ENCODE measurements around the gene ZFTA. TPM values are rescaled to one million over a fixed set of nuclear protein-coding genes. Genes with fewer than 3 reads are reported as not detected.

ZFTA gene
- total RNA-seq, 1 donor from 2014 or later: 25.4 TPM

DNA sequence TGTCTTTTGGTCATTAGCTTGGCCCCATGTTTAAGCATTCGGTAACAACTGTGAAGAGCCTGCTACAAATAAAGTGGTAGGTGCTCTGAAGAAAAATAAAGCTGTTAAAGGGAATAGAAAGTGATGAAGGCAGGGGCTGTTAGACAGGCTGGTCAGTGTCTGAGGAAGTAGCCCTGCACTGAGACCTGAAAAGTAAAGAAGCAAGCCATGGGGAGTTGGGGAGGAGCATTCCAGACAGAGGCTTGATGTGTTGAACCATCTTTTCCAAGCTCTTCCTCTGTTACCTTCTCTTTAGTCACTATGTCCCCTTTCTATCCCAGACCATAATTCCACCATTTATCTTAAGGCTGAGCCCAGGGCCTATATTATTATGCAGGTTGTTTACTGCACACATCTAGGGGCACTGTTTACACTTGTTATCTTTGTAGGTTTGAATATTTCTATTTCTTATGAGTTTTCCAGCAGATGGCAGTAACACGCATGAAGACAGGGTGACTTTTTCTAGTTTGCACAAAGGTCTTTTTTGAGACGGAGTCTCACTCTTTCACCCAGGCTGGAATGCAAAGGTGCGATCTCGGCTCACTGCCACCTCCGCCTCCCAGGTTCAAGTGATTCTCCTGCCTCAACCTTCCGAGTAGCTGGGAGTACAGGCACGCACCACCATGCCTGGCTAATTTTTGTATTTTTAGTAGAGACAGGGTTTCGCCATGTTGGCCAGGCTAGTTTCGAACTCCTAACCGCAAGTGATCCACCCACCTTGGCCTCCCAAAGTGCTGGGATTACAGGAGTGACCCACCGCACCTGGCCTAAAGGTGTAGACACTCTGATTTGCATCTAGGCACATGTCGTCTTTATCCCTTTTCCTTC lies 23.0 kb downstream of the ZFTA start:
- DNase-seq: peak; percentile 34

- DNase-seq: peak; percentile 92
These were observed 29.7 kb downstream of the ZFTA start for GRCh38 chr11:63738720-63739360.

- no peak for DNase-seq
These were observed 30.9 kb downstream of the ZFTA start for GRCh38 chr11:63737718-63738117.

GRCh38 chr11:63736864-63737263 lies 31.7 kb downstream of the ZFTA start:
- DNase-seq: no peak

DNA sequence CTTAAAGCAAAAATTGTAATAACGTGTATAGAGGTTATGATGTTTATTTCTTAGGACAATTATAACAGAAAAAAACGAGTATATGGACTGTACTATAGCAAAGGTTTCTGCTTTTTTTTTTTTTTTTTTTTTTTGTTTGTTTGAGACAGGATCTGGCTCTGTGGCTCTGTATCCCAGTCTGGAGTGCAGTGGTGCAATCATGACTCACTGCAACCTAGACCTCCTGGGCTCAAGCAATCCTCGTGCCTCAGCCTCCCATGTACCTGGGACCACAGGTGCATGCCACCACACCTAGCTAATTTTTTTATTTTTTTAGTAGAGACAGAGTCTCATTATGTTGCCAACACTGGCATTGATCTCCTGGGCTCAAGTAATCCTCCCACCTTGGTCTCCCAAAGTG lies 39.2 kb downstream of the ZFTA start:
- no peak for DNase-seq

GRCh38 chr11:63720611-63721010 lies 48.0 kb downstream of the ZFTA start:
- DNase-seq: no peak

GRCh38 chr11:63719987-63720386 lies 48.6 kb downstream of the ZFTA start:
- DNase-seq: no peak

DNA sequence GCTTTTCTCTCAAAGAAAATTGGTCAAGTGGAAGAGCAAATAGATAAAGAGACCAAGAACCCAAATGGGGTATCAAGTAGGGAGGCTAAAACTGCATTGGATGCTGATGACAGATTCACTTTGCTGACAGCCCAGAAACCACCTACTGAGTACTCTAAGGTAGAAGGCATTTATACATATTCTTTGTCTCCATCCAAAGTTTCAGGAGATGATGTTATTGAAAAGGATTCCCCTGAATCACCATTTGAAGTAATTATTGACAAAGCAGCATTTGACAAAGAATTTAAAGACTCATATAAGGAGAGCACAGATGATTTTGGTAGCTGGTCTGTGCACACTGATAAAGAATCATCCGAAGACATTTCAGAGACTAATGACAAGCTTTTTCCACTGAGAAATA lies 49.6 kb downstream of the ZFTA start:
- no peak for DNase-seq

Other genes starting within 250 kb of the ZFTA start
- gene PLAAT4, start 232.0 kb downstream of the ZFTA start, total RNA-seq: 2.3 and 10.6 TPM in 2 replicates
- gene PLAAT2, start 205.4 kb downstream of the ZFTA start, total RNA-seq: 0.14 TPM in 1 of 2 replicates, not detected in the other
- gene PLAAT3, start 154.3 kb downstream of the ZFTA start, total RNA-seq: 59.1 and 85.3 TPM in 2 replicates
- 99.4 and 106 TPM in 2 replicates for gene ATL3, start 97.4 kb downstream of the ZFTA start, total RNA-seq
- gene RTN3, start 87.3 kb downstream of the ZFTA start, total RNA-seq: 58.5 and 89.9 TPM in 2 replicates
- gene SPINDOC, start 44.7 kb upstream of the ZFTA start, total RNA-seq: 14.3 and 22.4 TPM in 2 replicates
- 12.1 and 15.1 TPM in 2 replicates for gene MARK2, start 70.3 kb upstream of the ZFTA start, total RNA-seq
- 0.09 and 0.17 TPM in 2 replicates for gene RCOR2, start 148.4 kb upstream of the ZFTA start, total RNA-seq
- gene NAA40, start 170.2 kb upstream of the ZFTA start, total RNA-seq: 10.0 and 14.7 TPM in 2 replicates
- gene COX8A, start 205.8 kb upstream of the ZFTA start, total RNA-seq: 287 and 330 TPM in 2 replicates
- 52.3 and 57.7 TPM in 2 replicates for gene OTUB1, start 217.7 kb upstream of the ZFTA start, total RNA-seq

All from dermis blood vessel endothelial cell (primary cell).